ENCODE data around the gene MOBP. TPM values are rescaled to one million over a fixed set of nuclear protein-coding genes. Genes with fewer than 3 reads are reported as not detected.

The MOBP gene
- total and polyA plus RNA-seq, 2 of the 4 experiments (the other 2 are of a cell fraction), result not detected

DNA sequence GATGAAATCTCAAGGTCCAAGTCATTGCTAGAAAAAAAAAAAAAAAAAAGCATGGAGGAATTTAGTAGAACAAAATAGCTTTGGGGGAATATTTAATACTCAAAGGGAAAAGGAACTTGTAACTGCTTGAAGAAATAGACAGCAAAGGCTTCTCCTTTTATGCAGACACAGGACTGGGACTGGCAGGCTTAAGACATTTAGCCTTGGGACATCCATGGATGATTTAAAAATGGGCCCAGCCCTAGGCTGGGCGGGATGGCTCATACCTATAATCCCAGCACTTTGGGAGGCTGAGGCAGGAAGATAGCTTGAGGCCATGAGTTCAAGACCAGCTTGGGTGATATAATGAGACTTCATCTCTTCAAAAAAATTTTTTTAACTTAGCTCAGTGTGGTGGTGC lies 41.2 kb upstream of the MOBP start:
- CTCF ChIA-PET, result no interaction called here
- TF ChIP-seq MAFK (IDR thresholded peaks at IDR 0.05; ENCODE audit: low read depth, low read length) (no peak), CHD1 (IDR thresholded peaks at IDR 0.05; ENCODE audit: low read depth, low read length) (no peak), SMC3 (IDR thresholded peaks at IDR 0.05; ENCODE audit: low read depth, low read length) (no peak)
- TF ChIP-seq, protein P1, sequence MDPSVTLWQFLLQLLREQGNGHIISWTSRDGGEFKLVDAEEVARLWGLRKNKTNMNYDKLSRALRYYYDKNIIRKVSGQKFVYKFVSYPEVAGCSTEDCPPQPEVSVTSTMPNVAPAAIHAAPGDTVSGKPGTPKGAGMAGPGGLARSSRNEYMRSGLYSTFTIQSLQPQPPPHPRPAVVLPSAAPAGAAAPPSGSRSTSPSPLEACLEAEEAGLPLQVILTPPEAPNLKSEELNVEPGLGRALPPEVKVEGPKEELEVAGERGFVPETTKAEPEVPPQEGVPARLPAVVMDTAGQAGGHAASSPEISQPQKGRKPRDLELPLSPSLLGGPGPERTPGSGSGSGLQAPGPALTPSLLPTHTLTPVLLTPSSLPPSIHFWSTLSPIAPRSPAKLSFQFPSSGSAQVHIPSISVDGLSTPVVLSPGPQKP (IDR thresholded peaks at IDR 0.05; ENCODE audit: borderline replicate concordance, low read depth, low read length), result no peak

More for the DNA sequence above, 41.2 kb upstream of the MOBP start:
- Histone ChIP-seq H3K23ac (ENCODE audit: low read depth, low read length) (no peak overlapping the region), H3K36me3 (ENCODE audit: control insufficient read depth, insufficient read depth, low read length) (no peaks in the 10 kb centered on the region), H2AFZ (replicated peaks; ENCODE audit: low read length, poor library complexity) (no peak overlapping the region), H3K18ac (ENCODE audit: low read depth, low read length) (no peak overlapping the region), H3K4ac (ENCODE audit: low read depth, low read length) (no peak overlapping the region), H4K5ac (ENCODE audit: low read depth, low read length) (no peak overlapping the region), H4K91ac (ENCODE audit: insufficient read depth, low read depth, low read length) (no peak overlapping the region), H3K4me2 (ENCODE audit: low read depth, low read length) (no peak overlapping the region), H3K9me3 (ENCODE audit: control insufficient read depth, insufficient read depth, low read length) (no peaks in the 10 kb centered on the region), H2AK9ac (replicated peaks; ENCODE audit: low read depth, low read length, poor library complexity) (no peak overlapping the region), H4K8ac (ENCODE audit: low read depth in 2 of 2, low read length in 2 of 2) (no peak overlapping the region), H3K4me1 (ENCODE audit: control insufficient read depth, insufficient read depth, low read length) (no peaks in the 10 kb centered on the region), H3K79me1 (ENCODE audit: low read depth in 1 of 2, low read length in 2 of 2) (no peaks in the 10 kb centered on the region), H3K9me1 (ENCODE audit: insufficient read depth, low read length) (no peaks in the 10 kb centered on the region), H3K56ac (ENCODE audit: extremely low read depth, insufficient read depth, low read length) (no peak overlapping the region), H3K9ac (ENCODE audit: low read depth, low read length) (no peak overlapping the region), H3K27me3 (ENCODE audit: control insufficient read depth, insufficient read depth, low read length) (no peaks in the 10 kb centered on the region), H2BK120ac (ENCODE audit: low read depth, low read length) (no peak overlapping the region), H3K4me3 (ENCODE audit: insufficient read depth, low read depth, low read length) (no peak overlapping the region), H2AK5ac (ENCODE audit: low read depth, low read length) (no peak overlapping the region), H2BK20ac (ENCODE audit: low read depth, low read length) (no peak overlapping the region), H2BK15ac (ENCODE audit: low read depth, low read length) (no peak overlapping the region), H4K20me1 (ENCODE audit: insufficient read depth, low read length) (no peaks in the 10 kb centered on the region), H2BK5ac (ENCODE audit: low read depth, low read length, poor library complexity, severe bottlenecking) (no peak overlapping the region), H3K27ac (ENCODE audit: insufficient read depth, low read length) (no peak overlapping the region), H3K14ac (replicated peaks; ENCODE audit: low read depth, low read length) (no peak overlapping the region)
- no TSS peak for BruUV-seq (replicated peaks)
- DNase-seq (no peak), ATAC-seq (ENCODE audit: low read depth) (no peak)
- dilution Hi-C loops (cut with HindIII; ENCODE audit: low sequenced_read_pairs, unreplicated experiment), result no loop called here
- WGBS, 2 experiments (ENCODE audit: extremely low coverage in 2 of 2, insufficient read length in 1 of 2), result no CpG with 5 or more reads among the region's 1 CpG
- in situ Hi-C loops (cut with MboI; ENCODE audit: low sequenced_read_pairs), result no loop called here
- POLR2A ChIA-PET (ENCODE audit: unreplicated experiment), result no interaction called here
- intact Hi-C loops (cut with micrococcal nuclease), result no loop called here
